Neural crest cell (in vitro differentiated cells): ENCODE measurements around the gene AKR1C3. TPM values are rescaled to one million over a fixed set of nuclear protein-coding genes. Genes with fewer than 3 reads are reported as not detected.

Source experiments
- DNase-seq: peaks from one replicate; pipeline ENCODE4 v3.0.0; 2021; ENCODE audit warnings: low read depth, mixed read lengths, low spot score
- H3K27ac Mint-ChIP-seq: one replicate; pipeline ENCODE4 v1.8.0; 2021; ENCODE audit warnings: mild to moderate bottlenecking, mixed read lengths; ENCODE audit not compliant: unreplicated experiment
- H3K27me3 Mint-ChIP-seq: 2 replicates; pipeline ENCODE4 v1.8.0; 2021; ENCODE audit warnings: low read depth, mild to moderate bottlenecking, mixed read lengths
- H3K36me3 Mint-ChIP-seq: 2 replicates; pipeline ENCODE4 v1.8.0; 2021; ENCODE audit warnings: low read depth, mild to moderate bottlenecking, mixed read lengths
- H3K4me1 Mint-ChIP-seq: 2 replicates; pipeline ENCODE4 v1.8.0; 2021; ENCODE audit warnings: mixed read lengths
- H3K4me3 Mint-ChIP-seq: one replicate; pipeline ENCODE4 v1.8.0; 2021; ENCODE audit warnings: mild to moderate bottlenecking, mixed read lengths
- H3K9me3 Mint-ChIP-seq: 2 replicates; pipeline ENCODE4 v1.8.0; 2021; ENCODE audit warnings: mixed read lengths
- total RNA-seq: library from RNA; stranded (reverse); gene quantifications from 2 replicates; pipeline ENCODE4 v1.2.1, GENCODE V29; 2021
- TF ChIP-seq, protein P1 (sequence below): fragments of 200-600 bp; sonication (generic); conservative IDR thresholded peaks from 2 replicates; pipeline ENCODE4 v1.5.0; 2021; ENCODE audit warnings: antibody characterized with exemption, mild to moderate bottlenecking

Gene AKR1C3
- total RNA-seq, 1 donor from 2014 or later, result 0.19 TPM

DNA sequence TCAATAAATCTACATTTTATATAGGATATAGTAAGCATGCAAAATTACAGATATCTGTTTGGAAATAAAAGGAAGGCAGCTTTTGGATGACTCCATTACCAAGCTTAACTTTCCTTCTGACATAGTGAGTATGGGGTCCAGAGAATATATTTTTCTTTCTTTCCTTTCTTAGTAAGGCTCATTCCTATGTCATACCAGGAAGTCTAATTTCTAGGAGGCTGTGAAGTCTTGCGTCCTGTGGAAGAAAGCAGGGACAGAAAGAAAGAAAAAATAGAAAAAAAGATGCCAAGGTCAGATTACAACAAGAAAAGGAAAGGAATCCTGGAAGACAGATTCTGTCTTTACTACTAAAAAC is 54.4 kb downstream of the AKR1C3 start:
- Mint-ChIP-seq H3K36me3 (peaks cover 2% of the 10 kb centered on the region), H3K27me3 (no peaks in the 10 kb centered on the region), H3K27ac (no peak overlapping the region), H3K9me3 (peaks cover 19% of the 10 kb centered on the region), H3K4me1 (no peaks in the 10 kb centered on the region), H3K4me3 (no peak overlapping the region)
- TF ChIP-seq, protein P1, sequence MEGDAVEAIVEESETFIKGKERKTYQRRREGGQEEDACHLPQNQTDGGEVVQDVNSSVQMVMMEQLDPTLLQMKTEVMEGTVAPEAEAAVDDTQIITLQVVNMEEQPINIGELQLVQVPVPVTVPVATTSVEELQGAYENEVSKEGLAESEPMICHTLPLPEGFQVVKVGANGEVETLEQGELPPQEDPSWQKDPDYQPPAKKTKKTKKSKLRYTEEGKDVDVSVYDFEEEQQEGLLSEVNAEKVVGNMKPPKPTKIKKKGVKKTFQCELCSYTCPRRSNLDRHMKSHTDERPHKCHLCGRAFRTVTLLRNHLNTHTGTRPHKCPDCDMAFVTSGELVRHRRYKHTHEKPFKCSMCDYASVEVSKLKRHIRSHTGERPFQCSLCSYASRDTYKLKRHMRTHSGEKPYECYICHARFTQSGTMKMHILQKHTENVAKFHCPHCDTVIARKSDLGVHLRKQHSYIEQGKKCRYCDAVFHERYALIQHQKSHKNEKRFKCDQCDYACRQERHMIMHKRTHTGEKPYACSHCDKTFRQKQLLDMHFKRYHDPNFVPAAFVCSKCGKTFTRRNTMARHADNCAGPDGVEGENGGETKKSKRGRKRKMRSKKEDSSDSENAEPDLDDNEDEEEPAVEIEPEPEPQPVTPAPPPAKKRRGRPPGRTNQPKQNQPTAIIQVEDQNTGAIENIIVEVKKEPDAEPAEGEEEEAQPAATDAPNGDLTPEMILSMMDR, result no peak
- no peak for DNase-seq

- Mint-ChIP-seq H3K27ac (no peak overlapping the region), H3K27me3 (no peaks in the 10 kb centered on the region), H3K9me3 (peaks cover 22% of the 10 kb centered on the region), H3K4me3 (no peak overlapping the region), H3K36me3 (peaks cover 2% of the 10 kb centered on the region), H3K4me1 (no peaks in the 10 kb centered on the region)
- TF ChIP-seq, protein P1, result no peak
- no peak for DNase-seq
These were observed 56.9 kb downstream of the AKR1C3 start for GRCh38 chr10:5151076-5151475.

DNA sequence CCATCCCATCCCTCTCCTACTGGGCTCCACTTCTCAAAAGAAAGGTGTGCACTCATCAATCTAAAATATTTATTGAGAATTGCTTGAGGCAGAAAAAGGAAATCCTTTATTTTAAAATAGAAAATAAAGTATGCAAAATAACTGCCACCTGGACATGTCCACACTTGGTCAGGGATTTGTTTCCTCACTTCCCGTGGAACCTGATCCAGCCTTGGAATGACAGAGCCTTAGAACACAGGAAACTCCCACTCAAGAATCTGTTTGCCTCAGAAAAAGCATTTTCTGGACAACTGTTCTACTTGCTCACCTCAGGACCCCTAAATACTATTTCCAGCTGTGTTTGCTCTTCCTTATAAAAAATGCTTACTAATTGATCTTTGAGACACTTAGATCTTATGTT is 61.7 kb downstream of the AKR1C3 start:
- H3K4me1 Mint-ChIP-seq, result no peaks in the 10 kb centered on the region
- H3K27ac Mint-ChIP-seq, result no peak overlapping the region
- TF ChIP-seq, protein P1, result no peak
- H3K9me3 Mint-ChIP-seq, result peaks cover 13% of the 10 kb centered on the region
- peaks cover 6% of the 10 kb centered on the region for H3K36me3 Mint-ChIP-seq
- DNase-seq, result no peak
- H3K4me3 Mint-ChIP-seq, result no peak overlapping the region
- no peaks in the 10 kb centered on the region for H3K27me3 Mint-ChIP-seq

Other genes with a start within 250 kb of the AKR1C3 start
- gene AKR1C1, start 131.0 kb upstream of the AKR1C3 start, total RNA-seq, result 3.7 and 5.7 TPM in 2 replicates
- 3.8 and 3.9 TPM in 2 replicates for gene AKR1C2, start 90.6 kb upstream of the AKR1C3 start, total RNA-seq
- not detected in 2 replicates for gene AKR1C8, start 90.7 kb downstream of the AKR1C3 start, total RNA-seq
- gene AKR1C4, start 102.4 kb downstream of the AKR1C3 start, total RNA-seq, result not detected in 2 replicates